Keratinocyte (primary cell): ENCODE results near the gene ZCWPW2.

ENCODE experiments used
- CTCF ChIP-seq, 3 experiments: IDR thresholded peaks in 1 of 3; conservative IDR thresholded peaks in 1 of 3; optimal IDR thresholded peaks in 1 of 3; 2 replicates in 2 of 3; 3 replicates in 1 of 3; pipeline versions ENCODE3 to v1.5.1; 2011; ENCODE audit warnings: low read length in 3 of 3, mild to moderate bottlenecking in 3 of 3, moderate library complexity in 2 of 3, control low read depth in 1 of 3, inconsistent platforms in 1 of 3; ENCODE audit not compliant: insufficient read depth in 2 of 3; ENCODE audit errors: extremely low read depth in 1 of 3
- EZH2 ChIP-seq: IDR thresholded peaks from one replicate; pipeline ENCODE4 v1.6.1; 2012; ENCODE audit warnings: inconsistent platforms, mild to moderate bottlenecking, low read length, moderate library complexity

GRCh38 chr3:28345690-28346089 lies 2.8 kb upstream of the ZCWPW2 start:
- TF ChIP-seq EZH2 (no peak), CTCF (optimal IDR thresholded peaks at IDR 0.05 in 1 of 3, IDR thresholded peaks at IDR 0.05 in 1 of 3, conservative IDR thresholded peaks at IDR 0.05 in 1 of 3; ENCODE audit: extremely low read depth in 1 of 3, insufficient read depth in 2 of 3, low read length in 3 of 3) (no peak)
